HepG2 (cell line): Measurements from ENCODE around the gene TASP1. TPM values are rescaled to one million over a fixed set of nuclear protein-coding genes. Genes with fewer than 3 reads are reported as not detected.

Source experiments
- HNF1B ChIP-seq: sonication (generic); formaldehyde crosslinking; IDR thresholded peaks from 2 replicates; pipeline ENCODE4 v1.5.1; 2020; ENCODE audit warnings: mild to moderate bottlenecking, moderate library complexity, missing genetic modification reagents
- KDM3A ChIP-seq: IDR thresholded peaks from 2 replicates; pipeline ENCODE4 v1.6.1; 2018; ENCODE audit warnings: low read depth, missing compliant biosample characterization
- ZHX2 ChIP-seq, 2 experiments: sonication (generic) in 1 of 2; formaldehyde crosslinking in 1 of 2; IDR thresholded peaks; 2 replicates each; pipeline versions ENCODE4 v1.6.1 to v1.9.0; 2014 to 2022; ENCODE audit warnings: antibody characterized with exemption in 1 of 2, borderline replicate concordance in 1 of 2, inconsistent platforms in 1 of 2, low read depth in 1 of 2, missing genetic modification reagents in 1 of 2
- ZNF615 ChIP-seq: sonication (generic); formaldehyde crosslinking; IDR thresholded peaks from 2 replicates; pipeline ENCODE4 v1.5.0; 2020; ENCODE audit warnings: mild to moderate bottlenecking, missing genetic modification reagents, borderline replicate concordance
- ZSCAN31 ChIP-seq: sonication (generic); formaldehyde crosslinking; IDR thresholded peaks from 2 replicates; pipeline ENCODE4 v1.5.0; 2020; ENCODE audit warnings: low read depth, mild to moderate bottlenecking, missing genetic modification reagents
- polyA plus RNA-seq, 8 experiments: library from polyadenylated mRNA; depleted of rRNA in 3 of 8; stranded (reverse) in 7 of 8; unstranded in 1 of 8; fragments of >200 nt; fragmentation: Illumina TruSeq in 4 of 8; extraction: Trizol in 4 of 8; gene quantifications; 2 replicates each; pipeline versions ENCODE4 v1.2.1 to v1.2.3, GENCODE V29; 2011 to 2016; ENCODE audit warnings: low read depth in 4 of 8, missing spikeins in 1 of 8, mixed read lengths in 1 of 8; ENCODE audit not compliant: insufficient read depth in 1 of 8
- total RNA-seq, 5 experiments: library from RNA; depleted of rRNA; stranded (reverse); fragments of >200 nt; fragmentation: Illumina TruSeq; extraction: Trizol; gene quantifications; 2 replicates each; pipeline ENCODE4 v1.2.3, GENCODE V29; 2016; ENCODE audit warnings: low read depth in 1 of 5
- TF ChIP-seq, protein P1 (sequence below): IDR thresholded peaks from 2 replicates; pipeline ENCODE4 v1.6.1; 2016; ENCODE audit warnings: mild to moderate bottlenecking

TASP1 gene
- total and polyA plus RNA-seq, 2 of the 13 experiments (the other 11 are each of a cell fraction or from before 2014, with no cell fraction given) = 10.0 to 25.2 TPM

- TF ChIP-seq, protein P1, sequence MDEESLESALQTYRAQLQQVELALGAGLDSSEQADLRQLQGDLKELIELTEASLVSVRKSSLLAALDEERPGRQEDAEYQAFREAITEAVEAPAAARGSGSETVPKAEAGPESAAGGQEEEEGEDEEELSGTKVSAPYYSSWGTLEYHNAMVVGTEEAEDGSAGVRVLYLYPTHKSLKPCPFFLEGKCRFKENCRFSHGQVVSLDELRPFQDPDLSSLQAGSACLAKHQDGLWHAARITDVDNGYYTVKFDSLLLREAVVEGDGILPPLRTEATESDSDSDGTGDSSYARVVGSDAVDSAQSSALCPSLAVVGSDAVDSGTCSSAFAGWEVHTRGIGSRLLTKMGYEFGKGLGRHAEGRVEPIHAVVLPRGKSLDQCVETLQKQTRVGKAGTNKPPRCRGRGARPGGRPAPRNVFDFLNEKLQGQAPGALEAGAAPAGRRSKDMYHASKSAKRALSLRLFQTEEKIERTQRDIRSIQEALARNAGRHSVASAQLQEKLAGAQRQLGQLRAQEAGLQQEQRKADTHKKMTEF = peak; percentile 69
- TF ChIP-seq KDM3A = 0 out of 2 replicates have a peak, but pooled peaks have one; percentile 49
- 0 out of 2 replicates have a peak, but pooled peaks have one; percentile 16 for TF ChIP-seq HNF1B (CRISPR knock-in tag)
- no peak for TF ChIP-seq ZNF615 (CRISPR knock-in tag)
- TF ChIP-seq ZHX2 (IDR thresholded peaks at IDR 0.05; ENCODE audit: low read depth) = no peak
- TF ChIP-seq ZHX2 (CRISPR knock-in tag; IDR thresholded peaks at IDR 0.05; ENCODE audit: borderline replicate concordance) = no peak
- TF ChIP-seq ZSCAN31 (CRISPR knock-in tag) = 0 out of 2 replicates have a peak, but pooled peaks have one; percentile 40
Measured at GRCh38 chr20:13546497-13547131, 92.1 kb downstream of the TASP1 start (continued).
